HG02763 (cell line): ENCODE measurements around the gene DPP9.
A peak's percentile ranks its signal among the peaks of the same experiment; 100 is the strongest.

Experiments
- ATAC-seq: cut with Tn5 transposase; IDR thresholded peaks from one replicate; pipeline ENCODE4 v1.9.1; 2021; ENCODE audit warnings: mild to moderate bottlenecking, moderate library complexity; ENCODE audit not compliant: unreplicated experiment

Gene DPP9

GRCh38 chr19:4662020-4662695 lies 61.5 kb downstream of the DPP9 start:
- ATAC-seq: no peak

- no peak for ATAC-seq
Observed at GRCh38 chr19:4660993-4661392, 62.6 kb downstream of the DPP9 start.

- no peak for ATAC-seq
Observed at GRCh38 chr19:4660181-4660791, 63.4 kb downstream of the DPP9 start.

GRCh38 chr19:4657835-4658234 lies 65.8 kb downstream of the DPP9 start:
- no peak for ATAC-seq

- no peak for ATAC-seq
Observed at GRCh38 chr19:4657262-4657661, 66.4 kb downstream of the DPP9 start.

- ATAC-seq: no peak
Observed at GRCh38 chr19:4656102-4656501, 67.5 kb downstream of the DPP9 start.

GRCh38 chr19:4654437-4655361 lies 68.9 kb downstream of the DPP9 start:
- ATAC-seq: no peak

- no peak for ATAC-seq
Observed at GRCh38 chr19:4653793-4654436, 69.7 kb downstream of the DPP9 start.

GRCh38 chr19:4652075-4652474 lies 71.6 kb downstream of the DPP9 start:
- ATAC-seq: no peak

- no peak for ATAC-seq
Observed at GRCh38 chr19:4650159-4650558, 73.5 kb downstream of the DPP9 start.

GRCh38 chr19:4649392-4650047 lies 74.1 kb downstream of the DPP9 start:
- no peak for ATAC-seq

- no peak for ATAC-seq
Observed at GRCh38 chr19:4647676-4648644, 75.7 kb downstream of the DPP9 start.

- ATAC-seq: no peak
Observed at GRCh38 chr19:4645718-4646117, 77.9 kb downstream of the DPP9 start.

- ATAC-seq: no peak
Observed at GRCh38 chr19:4642625-4643024, 81.0 kb downstream of the DPP9 start.

- ATAC-seq: no peak
Observed at GRCh38 chr19:4641132-4641531, 82.5 kb downstream of the DPP9 start.

GRCh38 chr19:4640247-4641000 lies 83.2 kb downstream of the DPP9 start:
- ATAC-seq: no peak

GRCh38 chr19:4639531-4640246 lies 84.0 kb downstream of the DPP9 start:
- peak; percentile 11 for ATAC-seq

GRCh38 chr19:4638828-4639530 lies 84.7 kb downstream of the DPP9 start, which contains the start of gene TNFAIP8L1:
Gene TNFAIP8L1, plus strand, starts transcription at chr19:4639516. Its CDS starts 12,354 bp downstream, at chr19:4651870.
- ATAC-seq: peak; percentile 87
